AG10803 (cell line): ENCODE measurements around the gene CD40LG.

Source experiments
- DNase-seq: peaks from one replicate; pipeline ENCODE4 v3.0.0; 2010; ENCODE audit warnings: low read depth
- H3K4me3 ChIP-seq: 2 replicates; pipeline ENCODE4 v1.5.1; 2011; ENCODE audit warnings: mild to moderate bottlenecking, low read length, control low read depth
- TF ChIP-seq, protein P1 (sequence below): conservative IDR thresholded peaks from 2 replicates; pipeline ENCODE4 v1.5.1; 2011; ENCODE audit warnings: mild to moderate bottlenecking, low read length, control low read depth, inconsistent platforms

Gene CD40LG

GRCh38 chrX:136646602-136647239 is 1.2 kb upstream of the CD40LG start:
- DNase-seq, result no peak
- TF ChIP-seq, protein P1, sequence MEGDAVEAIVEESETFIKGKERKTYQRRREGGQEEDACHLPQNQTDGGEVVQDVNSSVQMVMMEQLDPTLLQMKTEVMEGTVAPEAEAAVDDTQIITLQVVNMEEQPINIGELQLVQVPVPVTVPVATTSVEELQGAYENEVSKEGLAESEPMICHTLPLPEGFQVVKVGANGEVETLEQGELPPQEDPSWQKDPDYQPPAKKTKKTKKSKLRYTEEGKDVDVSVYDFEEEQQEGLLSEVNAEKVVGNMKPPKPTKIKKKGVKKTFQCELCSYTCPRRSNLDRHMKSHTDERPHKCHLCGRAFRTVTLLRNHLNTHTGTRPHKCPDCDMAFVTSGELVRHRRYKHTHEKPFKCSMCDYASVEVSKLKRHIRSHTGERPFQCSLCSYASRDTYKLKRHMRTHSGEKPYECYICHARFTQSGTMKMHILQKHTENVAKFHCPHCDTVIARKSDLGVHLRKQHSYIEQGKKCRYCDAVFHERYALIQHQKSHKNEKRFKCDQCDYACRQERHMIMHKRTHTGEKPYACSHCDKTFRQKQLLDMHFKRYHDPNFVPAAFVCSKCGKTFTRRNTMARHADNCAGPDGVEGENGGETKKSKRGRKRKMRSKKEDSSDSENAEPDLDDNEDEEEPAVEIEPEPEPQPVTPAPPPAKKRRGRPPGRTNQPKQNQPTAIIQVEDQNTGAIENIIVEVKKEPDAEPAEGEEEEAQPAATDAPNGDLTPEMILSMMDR, result no peak
- H3K4me3 ChIP-seq, result no peak overlapping the region

DNA sequence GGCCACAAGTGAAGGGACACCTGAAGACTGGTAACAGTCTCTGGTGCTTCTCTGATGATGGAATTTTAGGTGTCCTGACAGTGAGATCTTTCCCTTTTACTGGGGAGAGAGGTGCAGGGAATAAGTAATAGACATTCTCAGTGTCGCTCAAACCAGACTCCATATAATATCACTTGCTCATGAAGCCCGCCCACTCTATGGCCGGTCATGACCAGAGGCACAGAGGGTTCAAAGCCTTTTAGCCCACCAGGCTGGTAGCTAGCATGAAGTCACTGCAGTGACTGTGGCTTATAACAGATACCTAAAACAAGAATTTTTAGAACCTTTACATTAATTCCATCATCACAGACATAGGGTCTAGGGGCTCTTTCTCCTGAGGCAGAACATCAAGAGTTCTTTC is 2.9 kb downstream of the CD40LG start:
- H3K4me3 ChIP-seq, result no peak overlapping the region
- no peak for DNase-seq
- TF ChIP-seq, protein P1, result no peak

- DNase-seq, result no peak
- TF ChIP-seq, protein P1, result no peak
- no peak overlapping the region for H3K4me3 ChIP-seq
These were observed 5.1 kb downstream of the CD40LG start for GRCh38 chrX:136652822-136653723.

DNA sequence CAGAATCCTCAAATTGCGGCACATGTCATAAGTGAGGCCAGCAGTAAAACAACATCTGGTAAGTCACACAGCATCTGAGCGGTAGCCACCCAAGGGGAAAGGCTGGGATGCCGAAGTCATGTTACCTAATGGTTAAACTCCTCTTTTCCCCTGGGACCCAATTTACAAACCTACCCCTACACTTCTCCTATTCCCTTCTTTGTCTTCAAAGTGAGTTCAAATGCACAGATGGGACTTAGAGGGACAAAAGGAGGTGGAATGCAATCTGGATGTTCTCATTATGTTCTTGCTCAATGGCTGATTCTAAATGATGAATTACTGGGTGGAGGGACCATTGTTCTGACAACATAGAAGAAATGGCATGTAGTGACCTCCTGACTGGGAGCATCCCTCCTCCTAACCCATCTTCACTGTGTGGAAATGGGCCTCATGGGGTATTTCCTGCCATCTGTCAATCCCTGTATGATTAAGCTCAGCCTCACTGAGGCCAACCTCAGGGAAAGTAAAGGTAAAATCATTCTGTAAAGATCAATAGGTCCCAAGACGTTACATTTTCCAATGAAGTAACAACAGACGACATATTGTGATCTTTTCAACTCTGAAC is 8.5 kb downstream of the CD40LG start:
- DNase-seq, result no peak
- H3K4me3 ChIP-seq, result no peak overlapping the region
- TF ChIP-seq, protein P1, result no peak

- TF ChIP-seq, protein P1, result no peak
- DNase-seq, result no peak
- H3K4me3 ChIP-seq, result no peak overlapping the region
These were observed 10.2 kb downstream of the CD40LG start for GRCh38 chrX:136658151-136658550.

- DNase-seq, result no peak
- TF ChIP-seq, protein P1, result no peak
- no peak overlapping the region for H3K4me3 ChIP-seq
These were observed 11.2 kb downstream of the CD40LG start for GRCh38 chrX:136659174-136659573.

DNA sequence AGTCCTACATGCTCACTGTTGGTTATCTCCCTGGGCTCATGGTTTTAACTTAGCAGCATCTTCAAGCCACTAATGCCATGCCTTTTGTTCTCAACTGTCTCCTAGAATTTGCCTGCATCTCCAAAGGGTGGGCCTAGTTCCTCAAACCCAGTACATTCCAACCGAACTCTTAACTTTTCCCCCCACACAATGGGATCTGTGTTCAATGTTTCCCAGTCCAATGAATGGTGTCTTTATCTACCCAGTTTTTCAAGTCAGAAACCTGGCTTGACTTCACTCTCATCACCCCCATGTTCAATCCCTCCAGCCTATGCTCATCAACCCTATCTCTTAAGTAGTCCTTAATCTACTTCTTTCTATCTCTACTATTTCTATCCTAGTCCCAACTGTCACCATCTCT is 12.9 kb downstream of the CD40LG start:
- DNase-seq, result no peak
- H3K4me3 ChIP-seq, result no peak overlapping the region
- TF ChIP-seq, protein P1, result no peak
